Cardiac atrium fibroblast (primary cell): Measurements from ENCODE around the gene PAK1. TPM values are rescaled to one million over a fixed set of nuclear protein-coding genes. Genes with fewer than 3 reads are reported as not detected.

ENCODE experiments used
- total RNA-seq: library from RNA; depleted of rRNA; stranded (reverse); fragments of >200 nt; gene quantifications from 2 replicates; pipeline ENCODE4 v1.2.3, GENCODE V29; 2015

Gene PAK1
- 11.0 and 18.3 TPM in 2 replicates for total RNA-seq

DNA sequence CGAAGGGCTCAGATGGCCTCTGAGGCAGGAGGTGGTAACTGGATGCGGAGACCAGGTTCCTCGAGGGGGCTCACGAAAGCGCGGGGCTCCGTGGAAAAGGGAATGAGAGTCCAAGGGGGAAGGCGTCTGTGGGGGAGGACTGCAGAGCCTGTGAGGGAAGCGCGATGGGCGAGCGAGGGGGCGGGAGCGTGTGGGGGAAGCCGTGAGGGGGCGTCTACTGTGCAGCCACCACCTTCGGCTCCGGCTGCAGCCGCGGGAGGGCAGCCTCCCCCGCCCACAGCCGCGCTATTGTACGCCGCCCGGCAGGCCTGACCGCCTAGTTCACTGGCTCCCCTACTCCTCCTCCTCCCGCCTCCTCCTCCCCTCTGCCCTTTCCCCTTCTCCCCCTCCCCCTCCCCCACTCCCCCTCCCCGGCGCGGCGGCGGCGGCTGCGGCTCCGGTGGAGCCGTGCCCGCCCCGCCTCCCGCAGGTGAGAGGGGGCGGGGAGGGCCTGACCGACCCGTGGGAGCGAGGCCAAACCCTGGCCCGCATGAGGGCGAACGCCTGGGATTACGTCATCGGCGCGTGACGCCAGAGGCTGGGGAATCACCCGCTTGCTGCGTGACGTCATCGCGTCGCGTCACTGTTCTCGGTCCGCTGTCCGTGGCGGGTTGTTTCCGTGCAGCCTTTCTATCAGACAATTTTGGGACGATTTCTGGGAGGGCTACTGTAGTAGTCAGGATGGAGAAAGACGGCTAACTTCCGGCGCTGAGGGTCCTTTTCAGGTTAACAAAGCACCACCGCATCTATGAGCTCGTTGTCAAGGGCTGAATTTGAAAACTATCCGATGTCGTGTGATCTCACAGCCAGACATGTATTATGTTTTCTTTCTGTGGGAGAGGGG lies at the start of gene PAK1:
Gene PAK1, minus strand, starts transcription at position 294 of the 883 bp plus-strand sequence. CDS start 81,574 bp downstream, outside the sequence.

DNA sequence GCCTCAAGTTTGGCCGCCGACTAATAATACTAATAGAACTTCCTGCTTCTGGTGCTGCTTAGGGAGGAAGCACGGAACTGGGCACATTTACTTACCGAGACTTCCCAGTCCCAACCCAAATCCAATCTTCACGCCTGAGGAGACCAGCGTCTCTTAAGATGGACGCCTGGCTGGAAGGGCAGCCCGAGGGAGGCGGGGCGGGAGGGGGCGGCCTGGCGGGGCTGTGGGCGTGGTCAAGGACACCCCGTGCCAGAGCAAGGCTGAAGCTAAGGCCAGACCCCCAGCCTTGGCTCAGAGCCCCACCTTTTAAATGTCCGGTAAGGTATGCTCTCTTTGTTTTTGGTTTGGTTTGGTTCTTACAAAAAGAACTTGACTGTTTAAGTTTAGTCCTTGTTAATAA lies 172.4 kb downstream of the PAK1 start, which contains the start of gene GDPD4:
Gene GDPD4, minus strand, starts transcription at position 177 of the 400 bp plus-strand sequence. CDS start 16,549 bp downstream, outside the sequence.

Other genes with a start within 250 kb of the PAK1 start
- gene GDPD4, start 172.4 kb downstream of the PAK1 start, total RNA-seq = not detected in 2 replicates
- gene AQP11, start 115.9 kb upstream of the PAK1 start, total RNA-seq = 0.18 and 0.65 TPM in 2 replicates
- 85.9 and 104 TPM in 2 replicates for gene CLNS1A, start 163.7 kb upstream of the PAK1 start, total RNA-seq